Measurements from ENCODE around the gene SREBF1. TPM values are rescaled to one million over a fixed set of nuclear protein-coding genes. Genes with fewer than 3 reads are reported as not detected.

Gene SREBF1
- total and polyA plus RNA-seq, 3 donors from 2014 or later = 142 to 256 (median 239) TPM

DNA sequence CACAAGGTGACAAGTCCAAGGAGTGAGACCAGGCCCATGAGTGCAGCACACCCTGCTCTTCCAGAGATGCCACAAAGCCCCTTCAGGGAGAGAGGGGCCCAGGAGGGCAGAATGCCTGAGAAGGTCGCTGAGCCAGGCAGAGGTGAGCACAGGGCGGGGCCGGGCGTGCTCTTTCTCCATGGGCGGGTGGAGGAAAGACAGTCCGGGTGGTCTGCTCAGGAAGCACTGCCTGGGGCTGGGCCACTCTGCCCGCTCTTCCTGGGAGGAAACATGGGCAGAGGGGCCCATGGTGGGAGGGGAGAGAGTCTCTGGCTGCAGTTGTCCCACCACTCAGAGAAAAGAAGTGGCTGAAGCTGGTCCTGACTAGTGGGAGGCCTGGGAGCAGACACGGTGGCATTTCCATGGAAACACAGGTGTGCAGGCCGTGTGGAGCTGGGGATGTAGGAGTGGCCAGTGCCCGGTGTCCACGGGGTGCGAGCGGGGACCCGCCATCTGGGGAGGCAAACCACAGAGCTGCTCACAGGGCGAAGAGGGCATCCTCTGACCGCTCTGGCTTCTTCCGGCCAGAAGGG lies 10.4 kb upstream of the SREBF1 start:
- H3K9me3 ChIP-seq = no peaks in the 10 kb centered on the region
- no peak overlapping the region for H3K27ac ChIP-seq
- no peak overlapping the region for H3K4me3 ChIP-seq
- DNase-seq = no peak
- H3K27me3 ChIP-seq = no peaks in the 10 kb centered on the region
- no peaks in the 10 kb centered on the region for H3K36me3 ChIP-seq (ENCODE audit: low read depth, missing control alignments)
- 71 to 76% methylated on average over 13 to 17 of the region's 17 CpGs for WGBS, 2 donors
- TF ChIP-seq CTCF (IDR thresholded peaks at IDR 0.05) = no peak
- TF ChIP-seq POLR2A (IDR thresholded peaks at IDR 0.05) = no peak
- intact Hi-C loops (cut with DNase I; ENCODE audit: low total_unique reads) = no loop called here
- peaks cover 41% of the 10 kb centered on the region for H3K4me1 ChIP-seq

DNA sequence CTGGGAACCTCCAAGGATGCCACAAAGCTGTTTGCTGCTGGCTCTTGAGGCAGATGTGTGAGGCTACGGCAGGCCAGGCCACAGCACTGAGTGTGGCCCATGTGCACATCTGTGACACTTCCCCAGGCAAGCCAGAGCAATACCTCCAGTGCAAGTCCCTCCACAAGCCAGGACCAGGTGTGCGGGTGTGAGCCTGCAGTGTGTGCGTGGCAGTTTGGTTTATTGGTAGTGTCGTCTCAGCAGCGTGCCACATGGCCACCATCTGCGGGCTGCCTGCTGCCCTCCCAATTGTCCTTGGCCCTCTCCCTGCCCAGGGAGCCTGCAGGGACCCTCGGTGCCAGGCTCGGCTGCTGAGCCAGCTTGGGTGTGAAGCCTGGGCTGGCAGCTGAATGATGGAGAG lies 9.9 kb upstream of the SREBF1 start:
- DNase-seq = no peak
- Histone ChIP-seq H3K27me3 (no peaks in the 10 kb centered on the region), H3K27ac (no peak overlapping the region), H3K4me1 (peaks cover 46% of the 10 kb centered on the region), H3K9me3 (no peaks in the 10 kb centered on the region), H3K36me3 (ENCODE audit: low read depth, missing control alignments) (no peaks in the 10 kb centered on the region), H3K4me3 (no peak overlapping the region)
- intact Hi-C loops (cut with DNase I; ENCODE audit: low total_unique reads) = no loop called here
- 88 to 100% methylated on average over 5 to 8 of the region's 8 CpGs for WGBS, 2 donors
- TF ChIP-seq CTCF (IDR thresholded peaks at IDR 0.05) (no peak), POLR2A (IDR thresholded peaks at IDR 0.05) (no peak)

DNA sequence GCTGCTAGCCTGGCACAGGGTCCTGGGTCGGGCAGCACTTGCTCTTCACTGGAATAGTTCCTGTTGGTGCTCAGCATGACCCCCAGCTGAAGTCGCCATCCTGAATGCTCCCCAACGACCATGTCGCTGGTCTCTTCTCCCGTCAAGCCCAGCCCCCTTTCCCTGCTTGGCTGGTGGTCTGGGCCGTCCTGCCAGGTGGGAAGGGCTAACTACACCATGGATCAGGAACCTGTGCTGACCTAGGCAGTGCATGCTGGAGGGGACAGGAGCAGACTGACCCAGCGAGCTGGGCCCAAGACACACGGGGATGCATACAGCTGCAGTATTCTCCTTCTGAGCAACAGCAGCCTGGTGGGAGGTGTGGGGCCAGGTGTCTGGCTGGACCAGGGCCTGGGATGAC lies 9.2 kb upstream of the SREBF1 start:
- no peaks in the 10 kb centered on the region for H3K27me3 ChIP-seq
- no peaks in the 10 kb centered on the region for H3K36me3 ChIP-seq (ENCODE audit: low read depth, missing control alignments)
- WGBS, 2 donors = 92 to 95% methylated on average over 8 of the region's 8 CpGs
- no peak for TF ChIP-seq POLR2A (IDR thresholded peaks at IDR 0.05)
- no peak for DNase-seq
- H3K9me3 ChIP-seq = no peaks in the 10 kb centered on the region
- intact Hi-C loops (cut with DNase I; ENCODE audit: low total_unique reads) = no loop called here
- H3K4me1 ChIP-seq = peaks cover 53% of the 10 kb centered on the region
- no peak overlapping the region for H3K4me3 ChIP-seq
- H3K27ac ChIP-seq = no peak overlapping the region

- no peak for DNase-seq
- Histone ChIP-seq H3K9me3 (no peaks in the 10 kb centered on the region), H3K4me3 (no peak overlapping the region), H3K36me3 (ENCODE audit: low read depth, missing control alignments) (no peaks in the 10 kb centered on the region), H3K27ac (no peak overlapping the region), H3K4me1 (peaks cover 53% of the 10 kb centered on the region), H3K27me3 (no peaks in the 10 kb centered on the region)
- TF ChIP-seq CTCF (IDR thresholded peaks at IDR 0.05) = no peak
- no peak for TF ChIP-seq POLR2A (IDR thresholded peaks at IDR 0.05)
- intact Hi-C loops (cut with DNase I; ENCODE audit: low total_unique reads) = no loop called here
- 85 to 86% methylated on average over 6 to 13 of the region's 13 CpGs for WGBS, 2 donors
Measured at GRCh38 chr17:17845046-17845775, 8.4 kb upstream of the SREBF1 start.

- TF ChIP-seq POLR2A (IDR thresholded peaks at IDR 0.05) (no peak), CTCF (IDR thresholded peaks at IDR 0.05) (no peak)
- H3K27ac ChIP-seq = no peak overlapping the region
- H3K4me1 ChIP-seq = peaks cover 50% of the 10 kb centered on the region
- no peak for DNase-seq
- no peaks in the 10 kb centered on the region for H3K9me3 ChIP-seq
- 96 to 100% methylated on average over 5 to 6 of the region's 6 CpGs for WGBS, 2 donors
- no peak overlapping the region for H3K4me3 ChIP-seq
- intact Hi-C loops (cut with DNase I; ENCODE audit: low total_unique reads) = no loop called here
- H3K27me3 ChIP-seq = no peaks in the 10 kb centered on the region
- no peaks in the 10 kb centered on the region for H3K36me3 ChIP-seq (ENCODE audit: low read depth, missing control alignments)
Measured at GRCh38 chr17:17844500-17844899, 7.7 kb upstream of the SREBF1 start.
